ENCODE measurements around the gene USHBP1.

The USHBP1 gene

GRCh38 chr19:17286752-17287151 is 22.2 kb upstream of the USHBP1 start:
- Histone ChIP-seq H3K4me3 (no peak overlapping the region), H3K36me3 (ENCODE audit: insufficient read depth, low read length) (peaks cover 8% of the 10 kb centered on the region; the same call in 1 of the 2 replicates), H3K9me3 (ENCODE audit: low read depth, low read length) (no peaks in the 10 kb centered on the region), H3K9ac (ENCODE audit: insufficient read length) (no peak overlapping the region), H3K27ac (no peak overlapping the region)
- no peak for DNase-seq (ENCODE audit: low read depth, low spot score)
- TF ChIP-seq EZH2 (IDR thresholded peaks at IDR 0.05): no peak
- TF ChIP-seq POLR2AphosphoS5 (IDR thresholded peaks at IDR 0.05; ENCODE audit: borderline replicate concordance, low read depth, low read length): no peak
- no peak for TF ChIP-seq FOXP2 (optimal IDR thresholded peaks at IDR 0.05; ENCODE audit: control extremely low read depth, extremely low read length, insufficient read depth)

- TF ChIP-seq FOXP2 (optimal IDR thresholded peaks at IDR 0.05; ENCODE audit: control extremely low read depth, extremely low read length, insufficient read depth) (no peak), EZH2 (IDR thresholded peaks at IDR 0.05) (no peak), POLR2AphosphoS5 (IDR thresholded peaks at IDR 0.05; ENCODE audit: borderline replicate concordance, low read depth, low read length) (no peak)
- Histone ChIP-seq H3K36me3 (ENCODE audit: insufficient read depth, low read length) (peaks cover 8% of the 10 kb centered on the region; the same call in 1 of the 2 replicates), H3K4me3 (no peak overlapping the region), H3K9ac (ENCODE audit: insufficient read length) (no peak overlapping the region), H3K9me3 (ENCODE audit: low read depth, low read length) (no peaks in the 10 kb centered on the region), H3K27ac (no peak overlapping the region)
- DNase-seq (ENCODE audit: low read depth, low spot score): no peak
Measured at GRCh38 chr19:17286263-17286662, 21.7 kb upstream of the USHBP1 start.

GRCh38 chr19:17285415-17286135 is 21.0 kb upstream of the USHBP1 start:
- H3K9me3 ChIP-seq (ENCODE audit: low read depth, low read length): no peaks in the 10 kb centered on the region
- peaks cover 8% of the 10 kb centered on the region; the same call in 1 of the 2 replicates for H3K36me3 ChIP-seq (ENCODE audit: insufficient read depth, low read length)
- DNase-seq (ENCODE audit: low read depth, low spot score): no peak
- H3K9ac ChIP-seq (ENCODE audit: insufficient read length): no peak overlapping the region
- no peak overlapping the region for H3K4me3 ChIP-seq
- H3K27ac ChIP-seq: no peak overlapping the region
- TF ChIP-seq EZH2 (IDR thresholded peaks at IDR 0.05) (no peak), FOXP2 (optimal IDR thresholded peaks at IDR 0.05; ENCODE audit: control extremely low read depth, extremely low read length, insufficient read depth) (no peak)

- DNase-seq (ENCODE audit: low read depth, low spot score): no peak
- Histone ChIP-seq H3K27ac (no peak overlapping the region), H3K4me3 (no peak overlapping the region), H3K9ac (ENCODE audit: insufficient read length) (no peak overlapping the region), H3K9me3 (ENCODE audit: low read depth, low read length) (no peaks in the 10 kb centered on the region), H3K36me3 (ENCODE audit: insufficient read depth, low read length) (peaks cover 8% of the 10 kb centered on the region; the same call in 1 of the 2 replicates)
- no peak for TF ChIP-seq POLR2AphosphoS5 (IDR thresholded peaks at IDR 0.05; ENCODE audit: borderline replicate concordance, low read depth, low read length)
- no peak for TF ChIP-seq EZH2 (IDR thresholded peaks at IDR 0.05)
Measured at GRCh38 chr19:17283504-17283996, 19.0 kb upstream of the USHBP1 start.

GRCh38 chr19:17282488-17283125 is 18.1 kb upstream of the USHBP1 start:
- TF ChIP-seq EZH2 (IDR thresholded peaks at IDR 0.05) (no peak), POLR2AphosphoS5 (IDR thresholded peaks at IDR 0.05; ENCODE audit: borderline replicate concordance, low read depth, low read length) (peak; percentile 20; the same call in 1 of the 2 replicates)
- peaks cover 8% of the 10 kb centered on the region; the same call in 1 of the 2 replicates for H3K36me3 ChIP-seq (ENCODE audit: insufficient read depth, low read length)
- H3K27ac ChIP-seq: no peak overlapping the region
- peak overlapping the region; percentile 78 for H3K4me3 ChIP-seq
- no peaks in the 10 kb centered on the region for H3K9me3 ChIP-seq (ENCODE audit: low read depth, low read length)
- DNase-seq (ENCODE audit: low read depth, low spot score): no peak
- peak overlapping the region; percentile 43 for H3K9ac ChIP-seq (ENCODE audit: insufficient read length)

- H3K9me3 ChIP-seq (ENCODE audit: low read depth, low read length): no peaks in the 10 kb centered on the region
- no peak within 1 kb of the TSS for H3K27ac ChIP-seq
- DNase-seq (ENCODE audit: low read depth, low spot score): no peak
- H3K9ac ChIP-seq (ENCODE audit: insufficient read length): peak within 1 kb of the TSS; percentile 43
- peak within 1 kb of the TSS; percentile 78 for H3K4me3 ChIP-seq
- peaks cover 11% of the 10 kb centered on the region; the same call in 1 of the 2 replicates for H3K36me3 ChIP-seq (ENCODE audit: insufficient read depth, low read length)
- no peak for TF ChIP-seq EZH2 (IDR thresholded peaks at IDR 0.05)
- no peak for TF ChIP-seq FOXP2 (optimal IDR thresholded peaks at IDR 0.05; ENCODE audit: control extremely low read depth, extremely low read length, insufficient read depth)
- peak; percentile 65; the same call in 1 of the 2 replicates for TF ChIP-seq POLR2AphosphoS5 (IDR thresholded peaks at IDR 0.05; ENCODE audit: borderline replicate concordance, low read depth, low read length)
Measured at GRCh38 chr19:17281391-17282304, 17.1 kb upstream of the USHBP1 start, which contains the start of gene ANKLE1. Gene ANKLE1, plus strand, starts transcription at chr19:17281901. Its CDS starts 20 bp downstream, at chr19:17281921.

- no peak overlapping the region for H3K27ac ChIP-seq
- TF ChIP-seq FOXP2 (optimal IDR thresholded peaks at IDR 0.05; ENCODE audit: control extremely low read depth, extremely low read length, insufficient read depth) (no peak), POLR2AphosphoS5 (IDR thresholded peaks at IDR 0.05; ENCODE audit: borderline replicate concordance, low read depth, low read length) (no peak), EZH2 (IDR thresholded peaks at IDR 0.05) (no peak)
- no peak overlapping the region for H3K9ac ChIP-seq (ENCODE audit: insufficient read length)
- H3K36me3 ChIP-seq (ENCODE audit: insufficient read depth, low read length): peaks cover 21% of the 10 kb centered on the region; the same call in 1 of the 2 replicates
- no peaks in the 10 kb centered on the region for H3K9me3 ChIP-seq (ENCODE audit: low read depth, low read length)
- no peak overlapping the region for H3K4me3 ChIP-seq
- no peak for DNase-seq (ENCODE audit: low read depth, low spot score)
Measured at GRCh38 chr19:17279436-17279835, 14.9 kb upstream of the USHBP1 start.
